BE2C (cell line): ENCODE data around the gene ZNF726.
"Not testable (repeated sequence)": the region's sequence is repeated elsewhere in the genome, so short reads cannot be mapped to it uniquely, and the experiment has no call there.

ENCODE experiments used
- DNase-seq: peaks from one replicate; pipeline ENCODE4 v3.0.0-alpha.2; 2020
- H3K27me3 ChIP-seq: fragments of 250-450 bp; sonication (Bioruptor Pico); 2 replicates; pipeline ENCODE4 v1.5.1; 2020; ENCODE audit warnings: mild to moderate bottlenecking
- H3K36me3 ChIP-seq: fragments of 250-450 bp; sonication (Bioruptor Pico); 2 replicates; pipeline ENCODE4 v1.5.1; 2020; ENCODE audit warnings: mild to moderate bottlenecking
- H3K4me1 ChIP-seq: fragments of 250-450 bp; sonication (Bioruptor Pico); 2 replicates; pipeline ENCODE4 v1.5.1; 2020
- H3K4me3 ChIP-seq: 2 replicates; pipeline ENCODE4 v1.5.1; 2011; ENCODE audit warnings: low read depth, low read length
- H3K9me3 ChIP-seq: fragments of 250-450 bp; sonication (Bioruptor Pico); 2 replicates; pipeline ENCODE4 v1.5.1; 2020
- TF ChIP-seq, protein P1 (sequence below): IDR thresholded peaks from 2 replicates; pipeline ENCODE4 v1.5.1; 2012; ENCODE audit warnings: mild to moderate bottlenecking, low read depth, low read length

The ZNF726 gene

DNA sequence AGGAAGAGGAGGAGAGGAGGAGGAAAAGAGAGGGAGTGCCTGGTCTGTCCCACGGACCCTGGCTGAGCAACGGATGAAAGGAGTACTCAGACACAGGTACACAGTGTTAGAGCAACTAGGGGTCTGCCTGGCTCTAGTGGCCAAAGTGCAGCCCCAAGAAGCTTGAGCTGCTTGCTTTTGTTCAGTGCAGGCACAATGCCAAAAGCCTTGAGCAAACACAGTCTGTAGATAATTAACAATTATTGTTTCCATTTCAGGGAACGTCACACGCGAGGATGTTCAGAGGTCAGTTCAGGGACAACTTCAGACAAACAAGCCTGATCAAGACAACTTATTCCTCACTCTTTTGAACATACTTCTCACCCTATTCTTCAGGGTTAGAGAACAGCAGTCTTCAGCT, 32.2 kb upstream of the ZNF726 start:
- no peaks in the 10 kb centered on the region for H3K27me3 ChIP-seq
- H3K9me3 ChIP-seq = no peaks in the 10 kb centered on the region
- no peak for DNase-seq

DNA sequence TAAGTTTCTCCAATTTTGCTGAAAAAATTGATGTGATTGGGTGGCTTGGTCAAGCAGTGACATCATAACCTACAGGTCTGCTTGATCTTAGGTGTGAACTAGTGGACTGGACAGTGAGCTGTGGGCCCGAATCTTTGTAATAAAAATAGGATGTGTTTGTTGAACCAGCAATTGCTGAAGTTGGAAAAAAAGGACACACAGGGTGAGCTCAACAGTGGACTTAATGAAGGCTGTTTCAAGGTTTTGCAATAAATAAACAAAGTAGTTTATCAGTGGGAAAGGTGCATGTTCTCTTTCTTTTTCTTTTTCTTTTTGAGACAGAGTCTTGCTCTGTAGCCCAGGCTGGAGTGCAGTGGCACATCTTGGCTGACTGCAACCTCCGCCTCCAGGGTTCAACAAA, 30.3 kb upstream of the ZNF726 start:
- Histone ChIP-seq H3K27me3 (no peaks in the 10 kb centered on the region), H3K36me3 (no peaks in the 10 kb centered on the region), H3K9me3 (no peaks in the 10 kb centered on the region), H3K4me3 (no peak overlapping the region), H3K4me1 (no peaks in the 10 kb centered on the region)
- TF ChIP-seq, protein P1, sequence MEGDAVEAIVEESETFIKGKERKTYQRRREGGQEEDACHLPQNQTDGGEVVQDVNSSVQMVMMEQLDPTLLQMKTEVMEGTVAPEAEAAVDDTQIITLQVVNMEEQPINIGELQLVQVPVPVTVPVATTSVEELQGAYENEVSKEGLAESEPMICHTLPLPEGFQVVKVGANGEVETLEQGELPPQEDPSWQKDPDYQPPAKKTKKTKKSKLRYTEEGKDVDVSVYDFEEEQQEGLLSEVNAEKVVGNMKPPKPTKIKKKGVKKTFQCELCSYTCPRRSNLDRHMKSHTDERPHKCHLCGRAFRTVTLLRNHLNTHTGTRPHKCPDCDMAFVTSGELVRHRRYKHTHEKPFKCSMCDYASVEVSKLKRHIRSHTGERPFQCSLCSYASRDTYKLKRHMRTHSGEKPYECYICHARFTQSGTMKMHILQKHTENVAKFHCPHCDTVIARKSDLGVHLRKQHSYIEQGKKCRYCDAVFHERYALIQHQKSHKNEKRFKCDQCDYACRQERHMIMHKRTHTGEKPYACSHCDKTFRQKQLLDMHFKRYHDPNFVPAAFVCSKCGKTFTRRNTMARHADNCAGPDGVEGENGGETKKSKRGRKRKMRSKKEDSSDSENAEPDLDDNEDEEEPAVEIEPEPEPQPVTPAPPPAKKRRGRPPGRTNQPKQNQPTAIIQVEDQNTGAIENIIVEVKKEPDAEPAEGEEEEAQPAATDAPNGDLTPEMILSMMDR = no peak
- no peak for DNase-seq

More for the DNA sequence above, 32.2 kb upstream of the ZNF726 start:
- no peaks in the 10 kb centered on the region for H3K36me3 ChIP-seq
- TF ChIP-seq, protein P1 = no peak
- no peaks in the 10 kb centered on the region for H3K4me1 ChIP-seq
- H3K4me3 ChIP-seq = no peak overlapping the region

DNA sequence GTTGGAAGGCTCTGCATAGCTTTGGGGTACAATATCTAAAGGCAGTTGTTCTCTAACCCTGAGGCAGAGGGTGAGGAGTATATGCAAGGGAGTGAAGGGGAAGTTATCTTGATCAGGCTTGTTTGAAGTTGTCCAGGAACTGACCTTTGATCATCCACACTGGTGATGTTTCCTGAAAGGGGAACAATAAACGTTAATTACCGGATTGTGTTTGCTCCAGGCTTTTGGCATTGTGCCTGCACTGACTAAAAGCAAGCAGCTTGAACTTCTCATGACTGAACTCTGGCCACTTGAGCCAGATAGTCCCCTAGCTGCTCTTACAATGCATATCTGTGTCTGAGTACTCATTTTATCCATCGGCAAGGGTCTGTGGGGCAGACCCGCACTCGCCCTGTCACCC, 27.0 kb upstream of the ZNF726 start:
- no peak for DNase-seq
- H3K4me3 ChIP-seq = no peak overlapping the region
- no peaks in the 10 kb centered on the region for H3K9me3 ChIP-seq
- no peaks in the 10 kb centered on the region for H3K27me3 ChIP-seq
- H3K36me3 ChIP-seq = no peaks in the 10 kb centered on the region
- H3K4me1 ChIP-seq = no peaks in the 10 kb centered on the region
- TF ChIP-seq, protein P1 = no peak

DNA sequence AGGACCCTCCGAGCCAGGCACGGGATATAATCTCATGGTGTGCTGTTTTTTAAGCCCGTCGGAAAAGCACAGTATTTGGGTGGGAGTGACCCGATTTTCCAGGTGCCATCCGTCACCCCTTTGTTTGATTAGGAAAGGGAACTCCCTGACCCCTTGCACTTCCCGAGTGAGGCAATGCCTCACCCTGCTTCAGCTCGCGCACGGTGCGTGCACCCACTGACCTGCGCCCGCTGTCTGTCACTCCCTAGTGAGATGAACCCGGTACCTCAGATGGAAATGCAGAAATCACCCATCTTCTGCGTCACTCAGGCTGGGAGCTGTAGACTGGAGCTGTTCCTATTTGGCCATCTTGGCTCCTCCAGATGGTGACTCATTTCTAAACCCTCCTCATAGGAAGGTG, 18.6 kb upstream of the ZNF726 start:
- not testable (repeated sequence) for H3K4me1 ChIP-seq, DNase-seq, H3K9me3 ChIP-seq, H3K36me3 ChIP-seq, H3K4me3 ChIP-seq, H3K27me3 ChIP-seq

DNA sequence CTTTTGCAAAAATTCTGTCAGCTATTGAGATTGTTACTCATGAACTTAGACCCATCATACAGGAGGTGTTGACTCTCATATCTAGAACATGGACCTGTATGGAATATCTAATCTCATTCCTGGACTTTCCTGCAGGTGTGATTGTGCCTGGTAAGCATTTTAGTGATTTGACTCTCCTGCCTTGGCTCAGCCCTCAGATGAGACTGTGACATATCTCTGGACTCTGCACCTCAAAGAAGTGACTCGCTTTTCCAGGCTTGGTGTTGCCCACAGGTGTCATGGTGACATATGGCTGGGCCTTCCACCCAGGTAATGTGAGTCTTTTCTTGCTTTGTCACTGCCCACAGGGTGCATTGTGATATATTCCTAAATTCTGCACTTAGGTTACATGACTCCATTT, 17.8 kb upstream of the ZNF726 start:
- H3K9me3 ChIP-seq = no peaks in the 10 kb centered on the region; the same call in 1 of the 2 replicates
- H3K4me3 ChIP-seq = no peak overlapping the region
- no peaks in the 10 kb centered on the region for H3K27me3 ChIP-seq
- no peak for DNase-seq
- TF ChIP-seq, protein P1 = no peak
- no peaks in the 10 kb centered on the region for H3K36me3 ChIP-seq
- no peaks in the 10 kb centered on the region for H3K4me1 ChIP-seq

DNA sequence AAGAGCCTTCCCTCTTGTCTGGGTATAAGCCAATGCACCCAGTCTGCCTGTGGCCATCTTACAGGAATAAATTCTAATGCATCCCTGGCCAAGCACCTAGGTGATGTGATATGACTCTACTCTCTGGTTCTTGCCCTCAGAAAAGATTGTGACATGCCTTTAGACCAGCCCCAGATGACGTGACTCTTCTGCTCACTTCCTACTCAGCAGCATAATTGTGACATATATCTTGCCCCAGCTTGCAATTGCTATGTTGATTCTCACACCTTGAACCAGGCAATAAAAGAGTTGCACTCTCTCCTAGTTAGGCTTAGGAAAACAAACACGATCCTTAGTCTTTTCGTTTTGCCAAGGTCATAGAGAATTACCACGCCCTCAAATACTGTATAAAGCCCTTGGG, 13.3 kb upstream of the ZNF726 start:
- Histone ChIP-seq H3K9me3 (no peaks in the 10 kb centered on the region; the same call in 1 of the 2 replicates), H3K27me3 (no peaks in the 10 kb centered on the region), H3K4me1 (no peaks in the 10 kb centered on the region), H3K36me3 (no peaks in the 10 kb centered on the region), H3K4me3 (no peak overlapping the region)
- no peak for DNase-seq
- TF ChIP-seq, protein P1 = no peak

DNA sequence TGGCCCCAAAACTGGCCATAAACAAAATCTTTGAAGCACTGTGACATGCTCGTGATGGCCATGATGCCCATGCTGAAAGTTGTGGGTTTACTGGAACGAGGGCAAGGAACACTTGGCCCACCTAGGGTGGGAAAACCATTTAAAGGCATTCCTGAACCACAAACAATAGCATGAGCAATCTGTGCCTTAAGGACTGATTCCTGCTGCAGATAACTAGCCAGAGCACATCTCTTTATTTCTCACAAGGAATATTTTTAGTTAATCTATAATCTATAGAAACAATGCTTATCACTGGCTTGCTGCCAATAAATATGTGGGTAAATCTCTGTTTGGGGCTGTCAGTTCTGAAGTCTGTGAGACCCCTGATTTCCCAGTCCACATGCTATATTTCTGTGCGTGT, 10.3 kb upstream of the ZNF726 start:
- Histone ChIP-seq H3K9me3 (no peaks in the 10 kb centered on the region; the same call in 1 of the 2 replicates), H3K27me3 (no peaks in the 10 kb centered on the region), H3K4me1 (no peaks in the 10 kb centered on the region), H3K36me3 (no peaks in the 10 kb centered on the region), H3K4me3 (no peak overlapping the region)
- TF ChIP-seq, protein P1 = no peak
- no peak for DNase-seq
